Upper lobe of right lung (tissue), 1 donor: ENCODE measurements around the gene RMI2. TPM values are rescaled to one million over a fixed set of nuclear protein-coding genes. Genes with fewer than 3 reads are reported as not detected.
A peak's percentile ranks its signal among the peaks of the same experiment; 100 is the strongest.

Experiments
- ATAC-seq: fragments of 200-7000 bp; cut with Tn5 transposase; one replicate; pipeline ENCODE4 v1.9.1; 2020; ENCODE audit warnings: mild to moderate bottlenecking, moderate library complexity
- DNase-seq: peaks from one replicate; pipeline ENCODE4 v3.0.0-alpha.2; 2020
- H3K27ac ChIP-seq: fragments of 200-600 bp; one replicate; pipeline ENCODE4 v1.8.0; 2022
- H3K27me3 ChIP-seq: fragments of 200-600 bp; one replicate; pipeline ENCODE4 v1.8.0; 2022; ENCODE audit warnings: mild to moderate bottlenecking
- H3K36me3 ChIP-seq: fragments of 200-600 bp; one replicate; pipeline ENCODE4 v1.8.0; 2022
- H3K4me1 ChIP-seq: fragments of 200-600 bp; one replicate; pipeline ENCODE4 v1.8.0; 2022
- H3K4me3 ChIP-seq: fragments of 200-600 bp; one replicate; pipeline ENCODE4 v1.8.0; 2022; ENCODE audit warnings: mild to moderate bottlenecking
- H3K9me3 ChIP-seq: fragments of 200-600 bp; one replicate; pipeline ENCODE4 v1.8.0; 2022
- intact Hi-C: fragments of 100-400 bp; cut with DNase I; formaldehyde crosslinking; loops from one replicate; pipeline ENCODE4 v1.11.0; 2022
- total RNA-seq: library from RNA; stranded (reverse); fragmentation: NEBNext Ultra II Directional; extraction: Animal tissue kit (Norgen Biotek cat#: 25700); gene quantifications from one replicate; pipeline ENCODE4 v1.2.1, GENCODE V29; 2021
- TF ChIP-seq, protein P1 (sequence below): fragments of 200-600 bp; IDR thresholded peaks from one replicate; pipeline ENCODE4 v1.8.0; 2022; ENCODE audit warnings: antibody characterized with exemption
- donor health status: DM: no; HTN: yes; CAD: no; lungs with severe emphysema.

Gene RMI2
- total RNA-seq, 1 donor from 2014 or later, result 1.2 TPM

DNA sequence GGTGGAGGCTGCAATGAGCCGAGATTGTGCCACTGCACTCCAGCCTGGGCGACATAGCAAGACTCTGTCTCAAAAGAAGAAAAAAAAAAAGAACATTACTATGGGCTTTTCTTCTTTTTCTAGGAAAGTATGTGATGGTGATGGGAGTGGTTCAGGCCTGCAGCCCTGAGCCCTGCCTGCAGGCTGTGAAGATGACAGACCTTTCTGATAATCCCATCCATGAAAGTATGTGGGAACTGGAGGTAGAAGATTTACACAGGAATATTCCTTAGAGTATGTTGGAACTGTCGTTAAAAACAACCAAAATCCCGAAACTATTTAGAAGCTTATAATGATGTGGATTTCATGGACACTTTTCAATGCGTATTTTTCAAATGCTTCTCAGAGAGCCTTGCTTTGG lies 5.3 kb downstream of the RMI2 start:
- Histone ChIP-seq H3K4me3 (no peak overlapping the region), H3K27me3 (no peaks in the 10 kb centered on the region), H3K36me3 (no peaks in the 10 kb centered on the region), H3K27ac (peak overlapping the region; percentile 71), H3K9me3 (no peaks in the 10 kb centered on the region), H3K4me1 (peaks cover 27% of the 10 kb centered on the region)
- TF ChIP-seq, protein P1, sequence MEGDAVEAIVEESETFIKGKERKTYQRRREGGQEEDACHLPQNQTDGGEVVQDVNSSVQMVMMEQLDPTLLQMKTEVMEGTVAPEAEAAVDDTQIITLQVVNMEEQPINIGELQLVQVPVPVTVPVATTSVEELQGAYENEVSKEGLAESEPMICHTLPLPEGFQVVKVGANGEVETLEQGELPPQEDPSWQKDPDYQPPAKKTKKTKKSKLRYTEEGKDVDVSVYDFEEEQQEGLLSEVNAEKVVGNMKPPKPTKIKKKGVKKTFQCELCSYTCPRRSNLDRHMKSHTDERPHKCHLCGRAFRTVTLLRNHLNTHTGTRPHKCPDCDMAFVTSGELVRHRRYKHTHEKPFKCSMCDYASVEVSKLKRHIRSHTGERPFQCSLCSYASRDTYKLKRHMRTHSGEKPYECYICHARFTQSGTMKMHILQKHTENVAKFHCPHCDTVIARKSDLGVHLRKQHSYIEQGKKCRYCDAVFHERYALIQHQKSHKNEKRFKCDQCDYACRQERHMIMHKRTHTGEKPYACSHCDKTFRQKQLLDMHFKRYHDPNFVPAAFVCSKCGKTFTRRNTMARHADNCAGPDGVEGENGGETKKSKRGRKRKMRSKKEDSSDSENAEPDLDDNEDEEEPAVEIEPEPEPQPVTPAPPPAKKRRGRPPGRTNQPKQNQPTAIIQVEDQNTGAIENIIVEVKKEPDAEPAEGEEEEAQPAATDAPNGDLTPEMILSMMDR, result no peak
- DNase-seq (no peak), ATAC-seq (no peak)
- intact Hi-C loops, result loop anchor here (10.0 kb wide), 1 partner anchor 386 kb away; no protein-coding TSS in a partner anchor

DNA sequence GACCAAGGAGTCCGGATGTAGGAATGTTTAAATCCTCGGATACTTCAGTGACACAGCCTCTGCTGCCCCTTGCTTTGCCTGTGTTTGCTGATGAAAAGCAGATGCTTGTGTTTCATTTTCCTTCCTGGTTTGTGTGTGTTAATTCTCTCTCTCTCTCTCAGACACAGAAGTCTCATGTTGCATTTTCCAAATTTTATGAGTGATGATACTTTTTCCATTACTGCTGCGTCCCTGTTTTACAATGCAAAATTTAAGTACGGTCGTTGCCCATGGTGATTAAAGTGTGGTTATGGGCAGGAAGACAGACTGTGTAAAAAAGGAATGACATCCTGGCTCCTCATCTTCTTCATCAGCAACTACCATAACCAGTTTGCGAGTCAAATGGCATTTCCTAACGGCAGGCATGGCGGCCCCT lies 5.7 kb downstream of the RMI2 start:
- intact Hi-C loops, result loop anchor here (10.0 kb wide), 1 partner anchor 386 kb away; no protein-coding TSS in a partner anchor
- ATAC-seq (no peak), DNase-seq (no peak)
- Histone ChIP-seq H3K4me3 (no peak overlapping the region), H3K36me3 (no peaks in the 10 kb centered on the region), H3K4me1 (peaks cover 31% of the 10 kb centered on the region), H3K27me3 (no peaks in the 10 kb centered on the region), H3K9me3 (no peaks in the 10 kb centered on the region), H3K27ac (peak overlapping the region; percentile 71)
- TF ChIP-seq, protein P1, result no peak

DNA sequence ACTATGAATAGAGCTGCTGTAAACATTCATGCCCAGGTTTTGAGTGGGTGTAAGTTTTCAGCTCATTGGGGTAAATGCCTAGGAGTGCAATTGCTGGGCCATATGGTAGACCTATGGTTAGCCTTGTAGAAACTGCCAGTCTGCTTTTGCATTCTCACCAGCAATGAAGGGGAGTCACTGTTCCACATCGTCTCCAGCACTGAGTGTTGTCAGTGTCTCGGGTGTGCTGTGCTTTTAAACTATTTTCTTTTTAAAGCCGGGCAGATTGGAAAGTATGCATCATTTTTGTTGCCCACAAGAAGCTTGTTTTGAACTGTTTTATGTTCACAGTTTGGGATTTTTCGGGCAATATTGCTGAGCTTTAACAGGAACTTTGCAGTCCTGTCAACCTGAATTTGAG lies 7.9 kb downstream of the RMI2 start:
- Histone ChIP-seq H3K4me1 (peaks cover 42% of the 10 kb centered on the region), H3K9me3 (no peaks in the 10 kb centered on the region), H3K36me3 (no peaks in the 10 kb centered on the region), H3K27me3 (no peaks in the 10 kb centered on the region), H3K27ac (no peak overlapping the region), H3K4me3 (no peak overlapping the region)
- no peak for ATAC-seq
- peak; percentile 1 for DNase-seq
- intact Hi-C loops, result loop anchor here (10.0 kb wide), 1 partner anchor 388 kb away; no protein-coding TSS in a partner anchor
- TF ChIP-seq, protein P1, result no peak

DNA sequence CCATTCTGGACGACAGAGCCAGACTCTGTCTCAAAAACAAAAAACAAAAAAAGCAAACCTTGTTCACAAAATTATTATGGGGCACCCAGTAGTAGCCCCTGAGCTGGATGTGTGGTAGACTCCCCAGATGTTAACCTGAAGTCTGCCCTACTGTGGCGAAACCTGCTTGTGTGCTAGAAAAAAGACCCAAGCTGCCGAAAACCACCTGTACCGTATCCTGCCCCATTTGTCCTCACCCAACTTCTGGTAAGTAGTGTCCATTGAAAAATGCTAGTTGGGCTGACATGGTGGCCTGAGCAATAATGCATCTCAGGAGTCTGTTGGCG lies 9.1 kb downstream of the RMI2 start:
- Histone ChIP-seq H3K4me1 (peaks cover 40% of the 10 kb centered on the region), H3K27me3 (no peaks in the 10 kb centered on the region), H3K36me3 (no peaks in the 10 kb centered on the region), H3K4me3 (no peak overlapping the region), H3K27ac (no peak overlapping the region), H3K9me3 (no peaks in the 10 kb centered on the region)
- ATAC-seq (no peak), DNase-seq (no peak)
- intact Hi-C loops, result loop anchor here (10.0 kb wide), 1 partner anchor 390 kb away; no protein-coding TSS in a partner anchor
- TF ChIP-seq, protein P1, result no peak

DNA sequence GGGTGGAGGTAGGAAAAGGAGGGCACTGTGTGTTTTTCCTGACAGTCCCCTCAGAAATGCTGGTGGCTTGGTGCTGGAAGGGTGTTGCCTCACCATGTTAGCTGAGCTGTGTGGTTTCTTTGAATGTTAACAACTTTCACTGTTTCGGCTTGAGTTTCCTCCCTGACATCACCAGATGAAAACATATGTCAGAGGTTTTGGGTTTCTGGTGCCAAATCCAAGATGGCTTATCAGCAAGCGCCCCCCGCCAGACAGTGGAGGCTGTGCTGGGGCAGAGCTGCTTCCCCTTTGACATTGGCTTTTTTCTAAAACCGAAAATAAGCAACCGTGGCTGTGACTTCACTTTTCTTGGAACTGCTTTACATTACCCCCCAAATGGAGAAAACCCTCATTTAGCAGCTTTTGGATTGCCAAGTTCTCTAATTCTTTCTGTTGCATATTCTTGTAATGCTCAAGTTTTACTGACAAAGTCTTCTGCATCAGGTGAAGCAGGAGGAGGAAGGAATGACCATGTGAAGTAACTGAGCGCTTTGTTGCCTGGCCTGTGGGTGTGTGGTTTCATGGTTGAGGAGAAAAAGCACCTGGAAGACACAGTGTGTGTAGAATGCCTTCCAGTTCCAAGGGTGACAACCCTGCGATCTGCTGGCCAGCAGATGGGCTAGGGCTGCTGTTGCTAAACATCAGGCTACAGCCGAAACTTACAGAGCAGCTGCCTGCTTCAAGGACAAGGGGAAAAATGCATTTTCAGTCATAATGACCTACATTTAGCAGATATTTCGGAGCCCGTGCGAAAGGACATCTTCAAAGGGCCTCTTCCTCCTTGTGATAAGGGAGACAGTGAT lies 9.7 kb downstream of the RMI2 start:
- Histone ChIP-seq H3K36me3 (no peaks in the 10 kb centered on the region), H3K4me3 (no peak overlapping the region), H3K27ac (no peak overlapping the region), H3K4me1 (peaks cover 35% of the 10 kb centered on the region), H3K9me3 (no peaks in the 10 kb centered on the region), H3K27me3 (no peaks in the 10 kb centered on the region)
- intact Hi-C loops, result loop anchor here (10.0 kb wide), 1 partner anchor 390 kb away; no protein-coding TSS in a partner anchor
- TF ChIP-seq, protein P1, result no peak
- peak; percentile 4 for ATAC-seq
- DNase-seq, result peak; percentile 65
